A549 (cell line): Measurements from ENCODE around the gene MUC3A. TPM values are rescaled to one million over a fixed set of nuclear protein-coding genes. Genes with fewer than 3 reads are reported as not detected.

ENCODE experiments used
- ATAC-seq, 2 experiments: fragments of 200-7000 bp in 1 of 2; fragments of >200 bp in 1 of 2; cut with Nextera tagmentation in 1 of 2; cut with Tn5 transposase in 1 of 2; 3 replicates each; pipeline versions ENCODE4 v1.8.0 to v1.9.1; 2018 to 2020; ENCODE audit warnings: mild to moderate bottlenecking in 1 of 2, moderate library complexity in 1 of 2
- CTCF ChIA-PET: fragments of 300-600 bp; sonication (Branson Sonifier 250); formaldehyde crosslinking; extraction: SDS; loops from one replicate; lab custom pipeline; 2021; ENCODE audit warnings: antibody characterized with exemption, inconsistent platforms; lab: Yijun Ruan, JAX
- POLR2A ChIA-PET: fragments of 350-600 bp; formaldehyde crosslinking; extraction: SDS; loops from one replicate; lab custom pipeline; 2021; ENCODE audit warnings: antibody characterized with exemption, inconsistent platforms; lab: Yijun Ruan, JAX
- DNase-seq, 2 experiments: peaks; one replicate each; pipeline versions ENCODE4 v3.0.0 to v3.0.0-alpha.2; 2011 to 2016; ENCODE audit warnings: low read depth in 1 of 2, low spot score in 1 of 2
- FAIRE-seq: peaks from 2 replicates; lab custom pipeline; 2011; peaks lifted over from hg19 to GRCh38; lab: Jason Lieb, UNC
- H3K27ac ChIP-seq, 2 experiments: fragments of >200 bp; sonication (Bioruptor Twin); formaldehyde crosslinking; 3 replicates each; pipeline ENCODE4 v1.5.1; 2016 to 2017
- H3K4me1 ChIP-seq: fragments of >200 bp; sonication (Bioruptor Twin); formaldehyde crosslinking; 3 replicates; pipeline ENCODE4 v1.6.1; 2016
- H3K4me2 ChIP-seq: fragments of >200 bp; sonication (Bioruptor Twin); formaldehyde crosslinking; 3 replicates; pipeline ENCODE4 v1.6.1; 2016
- H3K4me3 ChIP-seq: fragments of >200 bp; sonication (Bioruptor Twin); formaldehyde crosslinking; 3 replicates; pipeline ENCODE4 v1.5.1; 2016
- H3K9me3 ChIP-seq: fragments of >200 bp; sonication (Bioruptor Twin); formaldehyde crosslinking; 3 replicates; pipeline ENCODE4 v1.6.1; 2016
- CBX8 ChIP-seq: fragments of 200-600 bp; sonication (generic); IDR thresholded peaks from 2 replicates; pipeline ENCODE4 v1.6.1; 2016
- CHD4 ChIP-seq: fragments of 200-600 bp; sonication (generic); IDR thresholded peaks from 2 replicates; pipeline ENCODE4 v1.6.1; 2016; ENCODE audit warnings: antibody characterized with exemption, mild to moderate bottlenecking, borderline replicate concordance
- ELK1 ChIP-seq: fragments of 150-350 bp; IDR thresholded peaks from 2 replicates; pipeline ENCODE4 v1.6.1; 2014; ENCODE audit warnings: low read depth, mild to moderate bottlenecking, low read length
- FOSB ChIP-seq: fragments of 250-450 bp; sonication (Bioruptor Pico); IDR thresholded peaks from 2 replicates; pipeline ENCODE4 v1.5.0; 2020; ENCODE audit warnings: mild to moderate bottlenecking, moderate library complexity
- FOSL2 ChIP-seq, 2 experiments: fragments of 450-650 bp in 1 of 2; fragments of >200 bp in 1 of 2; sonication (Bioruptor Twin) in 1 of 2; formaldehyde crosslinking; IDR thresholded peaks; 2 replicates each; pipeline versions ENCODE4 v1.5.0 to v1.6.1; 2016 to 2020; ENCODE audit warnings: mild to moderate bottlenecking in 1 of 2, moderate library complexity in 1 of 2
- HDAC2 ChIP-seq: fragments of 200-600 bp; sonication (generic); IDR thresholded peaks from 2 replicates; pipeline ENCODE4 v1.6.1; 2016
- HOXA7 ChIP-seq: fragments of 250-450 bp; sonication (Bioruptor Pico); IDR thresholded peaks from 2 replicates; pipeline ENCODE4 v1.5.0; 2020; ENCODE audit warnings: mild to moderate bottlenecking, moderate library complexity
- JUNB ChIP-seq: fragments of >200 bp; sonication (Bioruptor Twin); formaldehyde crosslinking; IDR thresholded peaks from 2 replicates; pipeline ENCODE4 v1.6.1; 2016
- KDM1A ChIP-seq: fragments of 200-600 bp; sonication (generic); IDR thresholded peaks from 2 replicates; pipeline ENCODE4 v1.6.1; 2016; ENCODE audit warnings: low read depth, mild to moderate bottlenecking
- MAFK ChIP-seq: fragments of 450-650 bp; IDR thresholded peaks from 2 replicates; pipeline ENCODE4 v1.6.1; 2014; ENCODE audit not compliant: partially characterized antibody
- NFE2L2 ChIP-seq: fragments of 150-350 bp; conservative IDR thresholded peaks from 2 replicates; pipeline ENCODE4 v1.6.1; 2014; ENCODE audit warnings: low read length
- NR3C1 ChIP-seq: fragments of >200 bp; sonication (Bioruptor Twin); formaldehyde crosslinking; IDR thresholded peaks from 3 replicates; pipeline ENCODE4 v1.6.1; 2017
- POLR2A ChIP-seq: IDR thresholded peaks from 2 replicates; pipeline ENCODE4 v1.6.1; 2012; ENCODE audit warnings: mild to moderate bottlenecking, low read length
- RARB ChIP-seq: fragments of 250-450 bp; sonication (Bioruptor Pico); IDR thresholded peaks from 2 replicates; pipeline ENCODE4 v1.8.0; 2021; ENCODE audit warnings: mild to moderate bottlenecking, moderate library complexity
- SREBF2 ChIP-seq: fragments of 450-650 bp; IDR thresholded peaks from 2 replicates; pipeline ENCODE4 v1.6.1; 2014; ENCODE audit warnings: mild to moderate bottlenecking, moderate library complexity
- TP53 ChIP-seq: fragments of 250-450 bp; sonication (Bioruptor Pico); IDR thresholded peaks from 2 replicates; pipeline ENCODE4 v1.5.0; 2021; ENCODE audit warnings: mild to moderate bottlenecking, moderate library complexity
- ZC3H11A ChIP-seq: fragments of 450-650 bp; IDR thresholded peaks from 2 replicates; pipeline ENCODE4 v1.6.1; 2014; ENCODE audit warnings: antibody characterized with exemption, mild to moderate bottlenecking
- ZFP36 ChIP-seq: fragments of 450-650 bp; IDR thresholded peaks from 2 replicates; pipeline ENCODE4 v1.6.1; 2014; ENCODE audit warnings: borderline replicate concordance; ENCODE audit not compliant: partially characterized antibody
- ZSCAN20 ChIP-seq: fragments of 250-450 bp; sonication (Bioruptor Pico); IDR thresholded peaks from 2 replicates; pipeline ENCODE4 v1.8.0; 2022; ENCODE audit warnings: mild to moderate bottlenecking, moderate library complexity
- WGBS: methylation state at CpG from one replicate; pipeline ENCODE4 v1.1.6; 2017; ENCODE audit errors: missing lambda C conversion rate; 5-methylcytosine and 5-hydroxymethylcytosine counted together
- polyA plus RNA-seq, 4 experiments: library from polyadenylated mRNA; depleted of rRNA in 3 of 4; stranded (reverse); fragments of >200 nt; fragmentation: RNase III in 1 of 4; extraction: RNeasy Plus Mini Kit Qiagen cat#74134 plus additional on column Dnase treatment in 1 of 4; gene quantifications; 2 replicates in 3 of 4; 3 replicates in 1 of 4; pipeline ENCODE4 v1.2.3, GENCODE V29; 2011 to 2017

Gene MUC3A
- polyA plus RNA-seq, 2 of the 4 experiments (the other 2 are of a cell fraction), result 4.0 to 6.9 TPM

GRCh38 chr7:100952641-100953040, 3.3 kb downstream of the MUC3A start:
- Histone ChIP-seq H3K27ac (no peak overlapping the region), H3K4me3 (no peak overlapping the region), H3K4me1 (no peaks in the 10 kb centered on the region), H3K4me2 (no peak overlapping the region), H3K9me3 (peaks cover 16% of the 10 kb centered on the region; the same call in 2 of the 3 replicates)
- ATAC-seq, result no peak
- CTCF ChIA-PET, result interaction anchor here (1.0 kb wide), 1 partner anchor 13 kb away, joined by 3 read pairs; no protein-coding TSS in a partner anchor
- FAIRE-seq, result no peak
- POLR2A ChIA-PET, result no interaction called here
- 3% methylated on average over 2 of the region's 2 CpGs for WGBS
- TF ChIP-seq CHD4 (no peak), HOXA7 (CRISPR knock-in tag) (no peak)
- DNase-seq, result no peak

DNA sequence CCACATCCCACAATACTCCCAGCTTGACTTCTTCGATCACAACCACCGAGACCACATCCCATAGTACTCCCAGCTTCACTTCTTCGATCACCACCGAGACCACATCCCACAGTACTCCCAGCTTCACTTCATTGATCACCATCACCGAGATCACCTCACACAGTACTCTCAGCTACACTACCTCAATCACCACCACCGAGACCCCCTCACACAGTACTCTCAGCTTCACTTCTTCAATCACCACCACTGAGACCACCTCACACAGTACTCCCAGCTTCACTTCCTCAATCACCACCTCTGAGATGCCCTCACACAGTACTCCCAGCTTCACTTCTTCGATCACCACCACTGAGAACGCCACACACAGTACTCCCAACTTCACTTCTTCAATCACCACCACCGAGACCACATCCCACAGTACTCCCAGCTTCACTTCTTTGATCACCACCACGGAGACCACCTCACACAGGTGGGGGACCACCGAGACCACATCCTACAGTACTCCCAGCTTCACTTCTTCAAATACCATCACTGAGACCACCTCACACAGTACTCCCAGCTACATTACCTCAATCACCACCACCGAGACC, 8.6 kb downstream of the MUC3A start:
- no peak overlapping the region for H3K27ac ChIP-seq
- 24% methylated on average over 12 of the region's 12 CpGs for WGBS
- FAIRE-seq, result no peak
- ChIA-PET POLR2A (no interaction called here), CTCF (interaction anchor here (0.6 to 3.7 kb wide), 19 partner anchors 8 to 243 kb away, joined by 3 to 26 read pairs (median 3); partner anchors contain the start of gene MUC12)
- H3K9me3 ChIP-seq, result peaks cover 30% of the 10 kb centered on the region
- peak in 1 of 2 experiments; percentile 48; a peak in 3 of 6 replicates for ATAC-seq
- no peak overlapping the region for H3K4me2 ChIP-seq
- DNase-seq, result peak in 1 of 2 experiments; percentile 35
- H3K4me3 ChIP-seq, result no peak overlapping the region
- no peaks in the 10 kb centered on the region for H3K4me1 ChIP-seq
- TF ChIP-seq KDM1A, result peak; percentile 63; the same call in 1 of the 2 replicates
- TF ChIP-seq POLR2A, result 0 out of 2 replicates have a peak, but pooled peaks have one; percentile 9
- no peak for TF ChIP-seq NFE2L2
- peak; percentile 62; the same call in 1 of the 2 replicates for TF ChIP-seq CHD4
- TF ChIP-seq RARB (CRISPR knock-in tag), result no peak
- no peak for TF ChIP-seq TP53 (CRISPR knock-in tag)

- Histone ChIP-seq H3K4me1 (no peaks in the 10 kb centered on the region), H3K27ac (no peak overlapping the region)
- no peak for ATAC-seq
- DNase-seq, result no peak
- POLR2A ChIA-PET, result no interaction called here
- WGBS, result 17% methylated on average over 2 of the region's 2 CpGs
- TF ChIP-seq NR3C1 (no peak), ZSCAN20 (CRISPR knock-in tag) (no peak), KDM1A (no peak), JUNB (no peak), FOSL2 (IDR thresholded peaks at IDR 0.05) (no peak), FOSL2 (CRISPR knock-in tag; IDR thresholded peaks at IDR 0.05) (no peak), ZC3H11A (no peak), ZFP36 (no peak), SREBF2 (no peak), ELK1 (no peak)
- TF ChIP-seq, all 56 proteins: peak for 0
- CTCF ChIA-PET, result interaction anchor here (1.8 to 3.7 kb wide), 2 partner anchors 10 to 99 kb away, joined by 4 to 26 read pairs; partner anchors contain the start of gene MUC3A
- no peak for FAIRE-seq
- Histone ChIP-seq H3K4me3 (no peak overlapping the region), H3K9me3 (peaks cover 24% of the 10 kb centered on the region; the same call in 2 of the 3 replicates), H3K4me2 (no peak overlapping the region)
Observed at GRCh38 chr7:100959894-100960293, 10.6 kb downstream of the MUC3A start.

GRCh38 chr7:100962537-100962936, 13.2 kb downstream of the MUC3A start:
- TF ChIP-seq KDM1A (no peak), RARB (CRISPR knock-in tag) (no peak), FOSB (CRISPR knock-in tag) (no peak), NR3C1 (no peak), JUNB (no peak), CBX8 (no peak), HDAC2 (no peak), MAFK (no peak)
- TF ChIP-seq, all 56 proteins: peak for 0
- ChIA-PET CTCF (interaction anchor here (0.9 kb wide), 1 partner anchor 61 kb away, joined by 3 read pairs; no protein-coding TSS in a partner anchor), POLR2A (no interaction called here)
- Histone ChIP-seq H3K4me1 (peaks cover 23% of the 10 kb centered on the region; the same call in 2 of the 3 replicates), H3K9me3 (peaks cover 14% of the 10 kb centered on the region; the same call in 2 of the 3 replicates), H3K4me3 (no peak overlapping the region), H3K4me2 (no peak overlapping the region), H3K27ac (no peak overlapping the region)
- ATAC-seq (no peak), DNase-seq (no peak), FAIRE-seq (no peak)
- 30% methylated on average over 3 of the region's 3 CpGs for WGBS
